Fibroblast of skin of right quadriceps (primary cell): ENCODE data around the gene TMX1.
"Not testable (repeated sequence)": the region's sequence is repeated elsewhere in the genome, so short reads cannot be mapped to it uniquely, and the experiment has no call there.

Experiments
- DNase-seq: peaks from one replicate; pipeline ENCODE4 v3.0.0-alpha.2; 2013

The TMX1 gene, protein sequence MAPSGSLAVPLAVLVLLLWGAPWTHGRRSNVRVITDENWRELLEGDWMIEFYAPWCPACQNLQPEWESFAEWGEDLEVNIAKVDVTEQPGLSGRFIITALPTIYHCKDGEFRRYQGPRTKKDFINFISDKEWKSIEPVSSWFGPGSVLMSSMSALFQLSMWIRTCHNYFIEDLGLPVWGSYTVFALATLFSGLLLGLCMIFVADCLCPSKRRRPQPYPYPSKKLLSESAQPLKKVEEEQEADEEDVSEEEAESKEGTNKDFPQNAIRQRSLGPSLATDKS

GRCh38 chr14:51239813-51240803 is at the start of gene TMX1:
Gene TMX1 (plus strand): TSS chr14:51240247. CDS start chr14:51240293, 46 bp downstream.
- peak; percentile 99 for DNase-seq

- DNase-seq, result no peak
Observed at GRCh38 chr14:51201890-51202289, 38.2 kb upstream of the TMX1 start.

DNA sequence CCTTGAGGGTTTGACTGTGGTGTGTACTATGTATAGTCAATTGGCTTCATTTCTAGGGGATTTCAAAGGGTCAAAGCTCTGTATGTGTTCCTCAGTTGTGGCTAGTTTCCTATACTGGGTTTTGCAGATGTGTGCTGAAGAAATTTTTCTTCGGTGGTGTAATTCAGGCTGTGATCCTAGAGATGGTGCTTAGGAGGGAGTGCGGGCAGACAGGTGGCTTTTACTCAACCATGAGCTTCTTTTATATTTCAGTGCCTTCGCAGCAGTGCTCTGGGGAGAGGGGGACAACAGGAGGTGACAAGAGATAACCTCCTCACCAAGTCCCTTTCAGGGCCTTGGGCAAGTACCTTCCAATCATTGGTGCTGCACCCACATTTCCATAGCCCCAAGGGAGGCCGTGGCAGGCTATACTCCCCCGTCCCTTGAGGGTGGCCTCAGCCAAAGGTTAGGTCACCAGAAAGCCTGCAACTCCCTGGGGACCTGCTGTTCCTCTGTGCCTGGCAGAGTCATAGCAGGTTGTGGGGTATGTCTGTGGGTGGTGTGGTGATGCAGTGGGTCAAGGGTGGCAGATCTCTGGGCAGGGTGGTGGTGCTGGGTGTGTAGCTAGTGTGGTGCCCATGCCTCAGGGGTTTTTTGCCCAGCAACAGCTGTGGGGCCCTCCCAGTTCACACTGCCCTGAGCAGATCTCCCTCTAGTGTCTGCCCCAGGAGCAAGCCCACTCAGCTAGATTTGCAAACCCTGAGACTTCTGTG is 37.0 kb upstream of the TMX1 start:
- DNase-seq, result no peak

GRCh38 chr14:51203881-51204280 is 36.2 kb upstream of the TMX1 start:
- DNase-seq, result no peak

GRCh38 chr14:51205486-51205885 is 34.6 kb upstream of the TMX1 start:
- no peak for DNase-seq

GRCh38 chr14:51206462-51206861 is 33.6 kb upstream of the TMX1 start:
- no peak for DNase-seq

- no peak for DNase-seq
Observed at GRCh38 chr14:51207621-51208020, 32.4 kb upstream of the TMX1 start.

DNA sequence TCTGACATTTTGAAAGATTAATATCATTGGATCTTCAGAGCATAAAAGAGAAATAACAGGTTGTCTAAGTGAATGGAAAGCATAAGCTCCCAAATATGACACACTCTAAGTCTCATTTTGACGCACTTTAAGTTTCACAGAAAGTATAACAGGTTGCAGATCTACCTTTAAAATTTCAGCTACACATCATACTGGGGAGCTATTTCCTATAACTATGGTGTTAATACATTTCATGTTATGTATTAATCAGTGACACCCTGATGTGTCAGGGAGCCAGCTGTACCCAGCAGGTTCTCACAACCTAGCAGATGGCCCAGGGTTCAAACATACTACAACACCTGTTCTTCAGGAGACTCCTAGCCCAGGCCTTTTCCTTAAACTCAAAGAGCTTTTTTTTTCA is 31.1 kb upstream of the TMX1 start:
- no peak for DNase-seq

GRCh38 chr14:51209457-51209856 is 30.6 kb upstream of the TMX1 start:
- DNase-seq, result no peak

DNA sequence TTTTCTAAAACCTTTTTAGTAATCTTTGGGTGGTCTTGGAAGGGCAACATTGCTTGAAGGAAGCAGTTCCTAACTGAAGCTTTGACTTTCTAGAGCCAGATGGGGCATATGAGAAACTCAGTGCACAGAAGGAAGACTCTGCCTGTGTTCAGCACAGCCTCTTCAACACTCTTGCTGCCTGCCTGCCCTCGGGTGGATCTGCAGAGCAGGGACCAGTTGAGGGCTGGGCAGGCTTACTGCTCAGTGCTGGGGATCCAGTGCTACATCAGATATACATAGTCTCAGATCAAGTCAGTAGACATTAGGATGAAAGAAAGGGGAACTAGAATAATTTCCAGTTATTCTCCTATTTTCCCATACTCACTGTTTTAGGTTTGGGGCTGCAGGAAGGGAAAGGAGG is 29.5 kb upstream of the TMX1 start:
- DNase-seq, result no peak

DNA sequence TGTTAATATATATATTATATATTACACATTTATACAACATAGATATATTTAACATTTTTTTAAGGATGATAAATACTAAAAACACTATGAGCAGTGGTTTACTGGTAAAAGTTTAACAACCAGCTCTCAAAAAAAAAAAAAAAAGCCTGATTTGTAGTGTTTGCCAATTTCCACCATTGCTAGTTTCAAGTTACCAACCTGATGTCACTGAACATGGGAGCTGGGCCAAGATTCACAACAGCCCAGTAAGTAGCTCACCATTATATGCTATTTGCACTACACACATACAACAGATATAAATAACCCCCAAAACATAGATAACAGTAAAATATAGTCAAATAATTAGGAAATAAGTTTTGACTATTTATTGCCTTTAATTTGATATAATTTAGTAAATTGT is 28.9 kb upstream of the TMX1 start:
- peak; percentile 31 for DNase-seq

GRCh38 chr14:51216602-51217001 is 23.4 kb upstream of the TMX1 start:
- no peak for DNase-seq

DNA sequence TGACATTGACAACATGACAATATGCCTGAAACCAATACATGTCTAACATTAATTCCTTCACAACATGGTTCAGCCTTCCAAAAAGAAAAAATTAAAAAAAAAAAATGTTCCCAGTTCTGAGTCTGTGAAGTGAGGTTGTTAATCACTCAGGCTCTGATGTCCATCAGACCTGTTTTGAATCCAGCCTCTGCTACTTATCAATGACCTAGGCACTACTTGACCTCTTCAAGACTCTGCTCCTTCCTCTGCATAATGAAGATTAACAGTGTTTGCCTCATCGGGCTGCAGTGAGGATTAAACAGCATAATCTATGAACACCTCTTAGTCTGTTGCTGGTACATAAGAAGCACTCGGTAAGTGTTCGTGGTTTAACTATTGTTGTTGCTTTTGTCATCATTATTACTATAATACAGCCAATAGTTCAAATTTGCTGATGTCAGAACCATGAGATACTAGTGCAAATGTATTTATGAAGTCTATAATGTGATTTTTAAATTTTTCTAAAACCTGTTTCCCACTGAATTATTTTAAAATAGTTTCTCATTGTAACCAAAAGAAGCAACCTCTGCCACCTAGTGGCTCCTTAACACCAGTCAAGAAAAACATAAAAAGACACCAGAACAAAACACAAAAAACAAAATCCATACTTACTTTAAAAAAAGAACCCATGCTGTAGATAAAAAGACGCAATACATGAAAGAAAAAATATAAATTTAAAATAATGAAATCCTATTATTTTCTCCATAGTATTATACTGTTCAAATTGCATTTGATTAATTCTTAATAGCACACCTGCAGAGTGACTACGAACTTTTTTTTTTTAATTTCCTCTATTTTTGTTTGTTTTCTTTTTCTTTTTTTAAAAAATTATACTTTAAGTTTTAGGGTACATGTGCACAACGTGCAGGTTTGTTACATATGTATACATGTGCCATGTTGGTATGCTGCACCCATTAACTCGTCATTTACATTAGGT is 20.3 kb upstream of the TMX1 start:
- peak; percentile 24 for DNase-seq

GRCh38 chr14:51223463-51223862 is 16.6 kb upstream of the TMX1 start:
- not testable (repeated sequence) for DNase-seq

DNA sequence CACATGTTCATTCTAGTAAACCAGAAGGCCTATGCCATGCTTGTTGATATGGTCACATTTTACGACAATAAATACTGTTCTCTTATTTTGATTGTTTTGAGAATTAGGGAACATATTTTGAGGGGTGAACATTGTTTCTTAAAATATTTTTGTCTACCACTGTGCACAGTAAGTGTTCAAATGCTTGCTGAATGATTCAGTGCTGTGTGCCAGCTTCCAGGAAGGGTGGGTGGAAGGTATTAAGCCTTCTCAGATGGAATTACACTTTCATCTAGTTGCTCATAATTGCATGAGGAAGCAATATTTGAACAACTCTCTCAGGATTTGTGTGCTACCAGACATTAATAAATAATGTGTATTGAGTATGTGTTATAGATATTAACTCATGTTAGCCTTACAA is 15.5 kb upstream of the TMX1 start:
- no peak for DNase-seq

DNA sequence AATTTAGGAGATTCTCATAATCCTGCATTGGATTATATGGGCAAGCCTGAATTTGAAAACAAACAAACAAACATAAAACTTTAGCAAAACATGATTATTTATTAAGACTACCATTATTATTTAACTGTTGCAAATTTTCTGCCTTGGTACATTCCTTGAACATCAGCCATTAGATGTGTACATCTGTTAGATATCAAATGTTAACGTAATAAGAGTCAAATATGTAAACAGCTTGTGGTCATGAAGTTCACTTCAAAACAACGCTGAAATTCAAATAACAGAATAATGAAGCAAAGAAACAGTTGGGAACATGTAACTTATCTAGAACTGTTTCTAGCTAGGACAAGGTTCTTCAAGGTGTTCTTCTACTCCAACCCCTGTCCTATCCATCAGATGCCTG is 14.3 kb upstream of the TMX1 start:
- no peak for DNase-seq

GRCh38 chr14:51228391-51228790 is 11.7 kb upstream of the TMX1 start:
- no peak for DNase-seq

GRCh38 chr14:51228890-51229289 is 11.2 kb upstream of the TMX1 start:
- no peak for DNase-seq

- peak; percentile 19 for DNase-seq
Observed at GRCh38 chr14:51236314-51236713, 3.7 kb upstream of the TMX1 start.

GRCh38 chr14:51240804-51241380 is 845 bp downstream of the TMX1 start:
- DNase-seq, result no peak
